ENCODE results near the gene TYMP. TPM values are rescaled to one million over a fixed set of nuclear protein-coding genes. Genes with fewer than 3 reads are reported as not detected.

TYMP gene
- total RNA-seq, 1 experiment from 2014 or later = 1.5 TPM

DNA sequence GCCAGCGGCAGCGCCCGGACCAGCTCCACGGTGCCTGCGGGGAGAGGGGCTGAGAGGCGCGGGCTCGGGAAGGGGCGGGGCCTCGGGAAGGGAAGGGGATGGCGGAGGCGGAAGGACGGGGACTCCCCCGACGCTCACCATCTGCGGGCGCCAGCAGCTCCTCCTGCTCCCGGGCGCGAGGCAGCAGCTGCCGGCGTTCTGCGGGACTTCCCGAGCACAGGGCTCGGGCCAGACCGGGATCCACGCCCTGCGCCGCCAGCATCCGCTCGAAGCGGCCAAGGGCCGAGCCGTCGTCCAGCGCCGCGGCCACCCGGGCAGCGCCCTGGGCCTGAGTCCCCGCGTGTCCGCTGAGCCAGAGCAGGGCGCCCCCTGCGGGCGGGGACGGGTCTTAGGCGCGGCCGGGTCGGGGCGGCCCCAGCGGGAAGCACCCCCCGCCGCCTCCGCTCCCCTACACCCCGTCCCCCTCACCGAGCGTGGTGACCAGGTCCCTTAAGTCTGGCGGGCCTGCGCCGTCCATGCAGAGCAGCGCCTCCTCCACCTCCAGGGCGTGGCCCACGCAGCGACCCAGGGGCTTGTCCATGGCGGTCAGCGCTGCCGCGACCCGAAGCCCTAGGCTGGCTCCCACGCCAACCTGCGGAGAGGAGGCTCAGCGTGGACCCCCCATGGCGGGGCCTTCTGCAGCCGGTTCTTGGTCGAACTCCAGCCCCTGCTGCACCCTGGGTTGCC is 3.5 kb downstream of the TYMP start (continued):
- TF ChIP-seq CBFB (CRISPR knock-in tag; IDR thresholded peaks at IDR 0.05; ENCODE audit: low read depth) = peak; percentile 86; the same call in 1 of the 2 replicates

DNA sequence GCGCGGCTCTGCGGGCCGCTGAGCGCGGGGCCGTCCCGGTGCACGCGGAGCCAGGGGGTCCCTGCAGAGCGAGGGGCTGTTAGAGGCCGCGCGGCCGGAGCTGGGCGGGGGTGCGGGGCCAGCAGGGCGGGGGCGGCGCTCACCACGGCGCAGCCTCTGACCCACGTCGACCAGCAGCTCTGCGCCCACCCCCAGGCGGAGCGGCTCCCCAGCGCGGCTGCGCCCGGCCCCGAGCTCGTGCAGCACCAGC is 4.0 kb downstream of the TYMP start:
- ChIA-PET CTCF (interaction anchor here (0.6 to 4.3 kb wide), 63 partner anchors 8 to 634 kb away, joined by 3 to 60 read pairs (median 5); partner anchors contain the start of genes ADM2, ARSA, CHKB and DENND6B), POLR2A (interaction anchor here (0.6 to 2.3 kb wide), 9 partner anchors 11 to 174 kb away, joined by 3 to 13 read pairs (median 3); partner anchors contain the start of genes CHKB, LMF2, NCAPH2 and SYCE3)
- Mint-ChIP-seq H3K4me3 (peak overlapping the region; percentile 82), H3K36me3 (no peaks in the 10 kb centered on the region), H3K4me1 (peaks cover 13% of the 10 kb centered on the region), H3K27ac (no peak overlapping the region), H3K9me3 (no peaks in the 10 kb centered on the region), H3K27me3 (ENCODE audit: low read depth) (peaks cover 41% of the 10 kb centered on the region)
- TF ChIP-seq, protein P1, sequence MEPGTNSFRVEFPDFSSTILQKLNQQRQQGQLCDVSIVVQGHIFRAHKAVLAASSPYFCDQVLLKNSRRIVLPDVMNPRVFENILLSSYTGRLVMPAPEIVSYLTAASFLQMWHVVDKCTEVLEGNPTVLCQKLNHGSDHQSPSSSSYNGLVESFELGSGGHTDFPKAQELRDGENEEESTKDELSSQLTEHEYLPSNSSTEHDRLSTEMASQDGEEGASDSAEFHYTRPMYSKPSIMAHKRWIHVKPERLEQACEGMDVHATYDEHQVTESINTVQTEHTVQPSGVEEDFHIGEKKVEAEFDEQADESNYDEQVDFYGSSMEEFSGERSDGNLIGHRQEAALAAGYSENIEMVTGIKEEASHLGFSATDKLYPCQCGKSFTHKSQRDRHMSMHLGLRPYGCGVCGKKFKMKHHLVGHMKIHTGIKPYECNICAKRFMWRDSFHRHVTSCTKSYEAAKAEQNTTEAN (CRISPR knock-in tag; IDR thresholded peaks at IDR 0.05) = no peak
- TF ChIP-seq MXD4 (CRISPR knock-in tag; IDR thresholded peaks at IDR 0.05; ENCODE audit: borderline replicate concordance) (no peak), CBFB (CRISPR knock-in tag; IDR thresholded peaks at IDR 0.05; ENCODE audit: low read depth) (peak; percentile 92; the same call in 1 of the 2 replicates), NFE2L1 (CRISPR knock-in tag; IDR thresholded peaks at IDR 0.05) (0 out of 2 replicates have a peak, but pooled peaks have one; percentile 3), SP1 (CRISPR knock-in tag; conservative IDR thresholded peaks at IDR 0.05) (no peak; the same call in 1 of the 2 replicates), RORB (CRISPR knock-in tag; IDR thresholded peaks at IDR 0.05) (no peak), GABPB1 (CRISPR knock-in tag; IDR thresholded peaks at IDR 0.05) (no peak)
- TF ChIP-seq, protein P2, sequence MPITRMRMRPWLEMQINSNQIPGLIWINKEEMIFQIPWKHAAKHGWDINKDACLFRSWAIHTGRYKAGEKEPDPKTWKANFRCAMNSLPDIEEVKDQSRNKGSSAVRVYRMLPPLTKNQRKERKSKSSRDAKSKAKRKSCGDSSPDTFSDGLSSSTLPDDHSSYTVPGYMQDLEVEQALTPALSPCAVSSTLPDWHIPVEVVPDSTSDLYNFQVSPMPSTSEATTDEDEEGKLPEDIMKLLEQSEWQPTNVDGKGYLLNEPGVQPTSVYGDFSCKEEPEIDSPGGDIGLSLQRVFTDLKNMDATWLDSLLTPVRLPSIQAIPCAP (CRISPR knock-in tag; IDR thresholded peaks at IDR 0.05) = 0 out of 2 replicates have a peak, but pooled peaks have one; percentile 44
- TF ChIP-seq, protein P3, sequence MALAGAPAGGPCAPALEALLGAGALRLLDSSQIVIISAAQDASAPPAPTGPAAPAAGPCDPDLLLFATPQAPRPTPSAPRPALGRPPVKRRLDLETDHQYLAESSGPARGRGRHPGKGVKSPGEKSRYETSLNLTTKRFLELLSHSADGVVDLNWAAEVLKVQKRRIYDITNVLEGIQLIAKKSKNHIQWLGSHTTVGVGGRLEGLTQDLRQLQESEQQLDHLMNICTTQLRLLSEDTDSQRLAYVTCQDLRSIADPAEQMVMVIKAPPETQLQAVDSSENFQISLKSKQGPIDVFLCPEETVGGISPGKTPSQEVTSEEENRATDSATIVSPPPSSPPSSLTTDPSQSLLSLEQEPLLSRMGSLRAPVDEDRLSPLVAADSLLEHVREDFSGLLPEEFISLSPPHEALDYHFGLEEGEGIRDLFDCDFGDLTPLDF (CRISPR knock-in tag; IDR thresholded peaks at IDR 0.05) = no peak
- ATAC-seq (peak; percentile 15; the same call in 1 of the 2 replicates), DNase-seq (ENCODE audit: low spot score) (no peak)

DNA sequence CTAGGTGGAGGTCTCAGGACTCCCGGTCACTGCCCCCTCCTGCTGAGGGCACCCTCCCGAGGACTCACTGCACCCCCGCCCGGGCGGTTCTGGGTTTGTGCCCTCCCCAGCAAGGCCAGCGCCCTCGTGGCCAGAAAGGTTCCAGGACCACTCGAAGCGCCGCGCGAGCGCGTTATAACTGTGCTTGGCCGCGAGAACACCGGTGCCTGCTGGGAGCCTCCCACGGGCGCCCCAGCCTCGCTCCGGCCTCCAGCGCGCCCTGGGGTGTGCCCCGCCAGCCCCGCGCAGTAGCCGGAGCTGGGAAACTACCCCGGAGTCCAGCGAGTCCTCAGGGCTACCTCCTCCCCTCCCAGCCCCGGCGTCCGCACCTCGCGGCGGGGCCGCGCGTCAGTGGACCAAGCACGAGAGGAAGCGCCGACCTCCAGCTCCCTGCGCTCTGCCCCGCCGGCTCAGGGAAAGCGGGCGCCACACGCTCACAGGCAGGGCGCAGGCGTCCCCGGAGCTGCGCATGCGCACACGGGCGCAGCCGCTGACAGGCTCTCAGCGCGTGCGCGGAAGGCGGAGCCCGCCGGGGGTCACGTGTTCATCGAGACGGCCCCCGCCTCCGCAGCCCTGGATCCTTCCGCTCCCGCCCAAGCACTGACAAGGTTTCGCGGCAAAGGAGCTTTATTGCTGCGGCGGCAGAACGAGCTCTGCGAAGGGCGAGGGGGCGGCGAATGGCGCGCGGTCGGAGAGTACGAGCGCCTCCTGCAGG is 4.5 kb downstream of the TYMP start, which contains the start of gene SCO2:
SCO2 (minus strand) TSS at position 495 of the 754 bp plus-strand sequence. CDS start 1,187 bp downstream, outside the sequence.
- peak; percentile 96 for DNase-seq (ENCODE audit: low spot score)
- ChIA-PET POLR2A (interaction anchor here (0.7 to 2.3 kb wide), 8 partner anchors 11 to 174 kb away, joined by 3 to 13 read pairs (median 3); partner anchors contain the start of genes CHKB, LMF2, NCAPH2 and SYCE3), CTCF (interaction anchor here (0.5 to 4.3 kb wide), 65 partner anchors 8 to 634 kb away, joined by 3 to 60 read pairs (median 5); partner anchors contain the start of genes ADM2, ARSA, CHKB and DENND6B)
- Mint-ChIP-seq H3K27me3 (ENCODE audit: low read depth) (peaks cover 36% of the 10 kb centered on the region), H3K4me1 (peaks cover 13% of the 10 kb centered on the region), H3K4me3 (peak within 1 kb of the TSS; percentile 82), H3K9me3 (no peaks in the 10 kb centered on the region), H3K36me3 (no peaks in the 10 kb centered on the region), H3K27ac (peak within 1 kb of the TSS; percentile 84; the same call in 1 of the 2 replicates)
- peak; percentile 51 for ATAC-seq
- TF ChIP-seq MYBL2 (CRISPR knock-in tag; IDR thresholded peaks at IDR 0.05) (no peak), SOX15 (CRISPR knock-in tag; IDR thresholded peaks at IDR 0.05) (no peak), SMAD3 (CRISPR knock-in tag; IDR thresholded peaks at IDR 0.05; ENCODE audit: borderline replicate concordance) (peak; percentile 15; the same call in 1 of the 2 replicates), NFE2L1 (CRISPR knock-in tag; IDR thresholded peaks at IDR 0.05) (peak; percentile 85; the same call in 1 of the 2 replicates), ETV6 (CRISPR knock-in tag; IDR thresholded peaks at IDR 0.05) (peak; percentile 61), ZNF396 (CRISPR knock-in tag; IDR thresholded peaks at IDR 0.05; ENCODE audit: borderline replicate concordance) (no peak), TEAD1 (CRISPR knock-in tag; IDR thresholded peaks at IDR 0.05) (peak; percentile 68; the same call in 1 of the 2 replicates)
- TF ChIP-seq, protein P4, sequence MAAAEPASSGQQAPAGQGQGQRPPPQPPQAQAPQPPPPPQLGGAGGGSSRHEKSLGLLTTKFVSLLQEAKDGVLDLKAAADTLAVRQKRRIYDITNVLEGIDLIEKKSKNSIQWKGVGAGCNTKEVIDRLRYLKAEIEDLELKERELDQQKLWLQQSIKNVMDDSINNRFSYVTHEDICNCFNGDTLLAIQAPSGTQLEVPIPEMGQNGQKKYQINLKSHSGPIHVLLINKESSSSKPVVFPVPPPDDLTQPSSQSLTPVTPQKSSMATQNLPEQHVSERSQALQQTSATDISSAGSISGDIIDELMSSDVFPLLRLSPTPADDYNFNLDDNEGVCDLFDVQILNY (CRISPR knock-in tag; IDR thresholded peaks at IDR 0.05) = peak; percentile 94
- TF ChIP-seq, protein P1 (CRISPR knock-in tag; IDR thresholded peaks at IDR 0.05) = peak; percentile 50; the same call in 1 of the 2 replicates
- TF ChIP-seq, protein P5, sequence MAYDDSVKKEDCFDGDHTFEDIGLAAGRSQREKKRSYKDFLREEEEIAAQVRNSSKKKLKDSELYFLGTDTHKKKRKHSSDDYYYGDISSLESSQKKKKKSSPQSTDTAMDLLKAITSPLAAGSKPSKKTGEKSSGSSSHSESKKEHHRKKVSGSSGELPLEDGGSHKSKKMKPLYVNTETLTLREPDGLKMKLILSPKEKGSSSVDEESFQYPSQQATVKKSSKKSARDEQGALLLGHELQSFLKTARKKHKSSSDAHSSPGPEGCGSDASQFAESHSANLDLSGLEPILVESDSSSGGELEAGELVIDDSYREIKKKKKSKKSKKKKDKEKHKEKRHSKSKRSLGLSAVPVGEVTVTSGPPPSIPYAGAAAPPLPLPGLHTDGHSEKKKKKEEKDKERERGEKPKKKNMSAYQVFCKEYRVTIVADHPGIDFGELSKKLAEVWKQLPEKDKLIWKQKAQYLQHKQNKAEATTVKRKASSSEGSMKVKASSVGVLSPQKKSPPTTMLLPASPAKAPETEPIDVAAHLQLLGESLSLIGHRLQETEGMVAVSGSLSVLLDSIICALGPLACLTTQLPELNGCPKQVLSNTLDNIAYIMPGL (CRISPR knock-in tag; IDR thresholded peaks at IDR 0.05) = peak; percentile 84; the same call in 1 of the 2 replicates
- TF ChIP-seq, protein P6, sequence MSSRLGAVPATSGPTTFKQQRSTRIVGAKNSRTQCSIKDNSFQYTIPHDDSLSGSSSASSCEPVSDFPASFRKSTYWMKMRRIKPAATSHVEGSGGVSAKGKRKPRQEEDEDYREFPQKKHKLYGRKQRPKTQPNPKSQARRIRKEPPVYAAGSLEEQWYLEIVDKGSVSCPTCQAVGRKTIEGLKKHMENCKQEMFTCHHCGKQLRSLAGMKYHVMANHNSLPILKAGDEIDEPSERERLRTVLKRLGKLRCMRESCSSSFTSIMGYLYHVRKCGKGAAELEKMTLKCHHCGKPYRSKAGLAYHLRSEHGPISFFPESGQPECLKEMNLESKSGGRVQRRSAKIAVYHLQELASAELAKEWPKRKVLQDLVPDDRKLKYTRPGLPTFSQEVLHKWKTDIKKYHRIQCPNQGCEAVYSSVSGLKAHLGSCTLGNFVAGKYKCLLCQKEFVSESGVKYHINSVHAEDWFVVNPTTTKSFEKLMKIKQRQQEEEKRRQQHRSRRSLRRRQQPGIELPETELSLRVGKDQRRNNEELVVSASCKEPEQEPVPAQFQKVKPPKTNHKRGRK (CRISPR knock-in tag; IDR thresholded peaks at IDR 0.05; ENCODE audit: borderline replicate concordance) = no peak
- TF ChIP-seq, protein P7, sequence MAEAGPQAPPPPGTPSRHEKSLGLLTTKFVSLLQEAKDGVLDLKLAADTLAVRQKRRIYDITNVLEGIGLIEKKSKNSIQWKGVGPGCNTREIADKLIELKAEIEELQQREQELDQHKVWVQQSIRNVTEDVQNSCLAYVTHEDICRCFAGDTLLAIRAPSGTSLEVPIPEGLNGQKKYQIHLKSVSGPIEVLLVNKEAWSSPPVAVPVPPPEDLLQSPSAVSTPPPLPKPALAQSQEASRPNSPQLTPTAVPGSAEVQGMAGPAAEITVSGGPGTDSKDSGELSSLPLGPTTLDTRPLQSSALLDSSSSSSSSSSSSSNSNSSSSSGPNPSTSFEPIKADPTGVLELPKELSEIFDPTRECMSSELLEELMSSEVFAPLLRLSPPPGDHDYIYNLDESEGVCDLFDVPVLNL (CRISPR knock-in tag; IDR thresholded peaks at IDR 0.05; ENCODE audit: borderline replicate concordance, low read depth) = peak; percentile 77; the same call in 1 of the 2 replicates

All from WTC11 (cell line).